HepG2 (cell line): ENCODE results near the gene NLRX1. TPM values are rescaled to one million over a fixed set of nuclear protein-coding genes. Genes with fewer than 3 reads are reported as not detected.

Source experiments
- ATAC-seq: fragments of 200-7000 bp; cut with Tn5 transposase; 3 replicates; pipeline ENCODE4 v1.9.1; 2020; ENCODE audit warnings: mild to moderate bottlenecking, moderate library complexity
- BruUV-seq: library from RNA; stranded (reverse); fragments of 400-500 nt; replicated peaks from 2 replicates; lab custom pipeline; 2021; lab: Mats Ljungman, UMichigan
- CTCF ChIA-PET: fragments of 300-600 bp; formaldehyde crosslinking; extraction: SDS; loops from one replicate; lab custom pipeline; 2021; ENCODE audit warnings: low total read pairs, inconsistent platforms, low intra/inter-chr PET ratio; lab: Yijun Ruan, JAX
- POLR2A ChIA-PET: fragments of 350-600 bp; sonication (Branson Sonifier 250); formaldehyde crosslinking; loops from one replicate; lab custom pipeline; 2020; ENCODE audit warnings: antibody characterized with exemption, inconsistent platforms; lab: Yijun Ruan, JAX
- DNase-seq: peaks from one replicate; pipeline ENCODE4 v3.0.0-alpha.2; 2015; ENCODE audit warnings: low spot score
- FAIRE-seq: peaks from 3 replicates; lab custom pipeline; 2011; peaks lifted over from hg19 to GRCh38; lab: Jason Lieb, UNC
- H2AFZ ChIP-seq: one replicate; pipeline ENCODE4 v1.6.1; 2011; ENCODE audit warnings: low read length, inconsistent platforms
- H3K27ac ChIP-seq: fragments of 300-600 bp; 3 replicates; pipeline ENCODE4 v1.8.0; 2011; ENCODE audit warnings: mixed run types, mild to moderate bottlenecking, mixed read lengths, low read length, inconsistent platforms; ENCODE audit not compliant: insufficient read depth; ENCODE audit errors: extremely low read length
- H3K27me3 ChIP-seq, 2 experiments: fragments of 200-600 bp in 1 of 2; 2 replicates in 1 of 2; 3 replicates in 1 of 2; pipeline versions ENCODE4 v1.6.0 to v1.8.0; 2011; ENCODE audit warnings: low read length in 2 of 2, mild to moderate bottlenecking in 2 of 2, moderate library complexity in 2 of 2, inconsistent platforms in 1 of 2; ENCODE audit not compliant: insufficient read depth in 2 of 2, control insufficient read depth in 1 of 2
- H3K36me3 ChIP-seq, 2 experiments: fragments of 200-600 bp in 1 of 2; replicated peaks in 1 of 2; 2 replicates in 1 of 2; 3 replicates in 1 of 2; pipeline versions ENCODE4 v1.5.1 to v1.8.0; 2011; ENCODE audit warnings: low read length in 2 of 2, inconsistent platforms in 1 of 2; ENCODE audit not compliant: insufficient read depth in 2 of 2, control insufficient read depth in 1 of 2
- H3K4me1 ChIP-seq: 2 replicates; pipeline ENCODE4 v1.5.1; 2012; ENCODE audit warnings: low read length, inconsistent platforms; ENCODE audit not compliant: insufficient read depth
- H3K4me2 ChIP-seq: 2 replicates; pipeline ENCODE4 v1.6.0; 2011; ENCODE audit warnings: low read depth, low read length, inconsistent platforms
- H3K4me3 ChIP-seq, 3 experiments: fragments of 200-600 bp in 1 of 3; sonication (generic), shearing (Covaris generic) in 1 of 3; replicated peaks in 1 of 3; 2 replicates each; pipeline ENCODE4 v1.5.1; 2011 to 2016; ENCODE audit warnings: low read length in 3 of 3, inconsistent platforms in 2 of 3, low read depth in 2 of 3, mild to moderate bottlenecking in 2 of 3, control low read depth in 1 of 3, mixed read lengths in 1 of 3; ENCODE audit not compliant: insufficient read depth in 1 of 3
- H3K79me2 ChIP-seq: one replicate; pipeline ENCODE4 v1.6.1; 2011; ENCODE audit warnings: low read length, inconsistent platforms; ENCODE audit not compliant: insufficient read depth
- H3K9ac ChIP-seq: 2 replicates; pipeline ENCODE4 v1.6.0; 2011; ENCODE audit warnings: mild to moderate bottlenecking, low read depth, low read length, inconsistent platforms; ENCODE audit not compliant: insufficient read depth
- H3K9me3 ChIP-seq: 2 replicates; pipeline ENCODE4 v1.5.1; 2012; ENCODE audit warnings: mild to moderate bottlenecking, low read length
- H4K20me1 ChIP-seq: 2 replicates; pipeline ENCODE4 v1.6.0; 2011; ENCODE audit warnings: inconsistent platforms, mild to moderate bottlenecking, low read length, moderate library complexity; ENCODE audit not compliant: insufficient read depth
- CREM ChIP-seq, 2 experiments: sonication (generic) in 1 of 2; formaldehyde crosslinking in 1 of 2; IDR thresholded peaks; 2 replicates each; pipeline versions ENCODE4 v1.4.0 to v1.6.1; 2016 to 2020; ENCODE audit warnings: antibody characterized with exemption in 1 of 2, mild to moderate bottlenecking in 1 of 2, missing genetic modification reagents in 1 of 2
- GATAD1 ChIP-seq: IDR thresholded peaks from 2 replicates; pipeline ENCODE4 v1.6.1; 2016; ENCODE audit warnings: missing genetic modification reagents, missing compliant biosample characterization
- KDM5A ChIP-seq: fragments of 200-600 bp; sonication (generic); IDR thresholded peaks from 2 replicates; pipeline ENCODE4 v1.7.0; 2018; ENCODE audit warnings: antibody characterized with exemption, mild to moderate bottlenecking, low read length, borderline replicate concordance
- NFYC ChIP-seq: IDR thresholded peaks from 2 replicates; pipeline ENCODE4 v1.6.1; 2016; ENCODE audit warnings: missing genetic modification reagents, missing compliant biosample characterization
- PCBP1 ChIP-seq: fragments of 200-400 bp; formaldehyde crosslinking; IDR thresholded peaks from 2 replicates; pipeline ENCODE4 v1.6.1; 2017; ENCODE audit warnings: mild to moderate bottlenecking, low read depth, low read length, borderline replicate concordance
- POLR2G ChIP-seq: fragments of 200-400 bp; formaldehyde crosslinking; IDR thresholded peaks from 2 replicates; pipeline ENCODE4 v1.6.1; 2018; ENCODE audit warnings: mild to moderate bottlenecking, low read depth, low read length, moderate library complexity
- STAT5B ChIP-seq: sonication (generic); formaldehyde crosslinking; IDR thresholded peaks from 2 replicates; pipeline ENCODE4 v1.4.0; 2020; ENCODE audit warnings: missing genetic modification reagents
- SYNCRIP ChIP-seq: fragments of 200-400 bp; formaldehyde crosslinking; IDR thresholded peaks from 2 replicates; pipeline ENCODE4 v1.6.1; 2018; ENCODE audit warnings: mild to moderate bottlenecking, low read depth, low read length; ENCODE audit not compliant: insufficient read depth
- ZNF136 ChIP-seq: sonication (generic); formaldehyde crosslinking; IDR thresholded peaks from 2 replicates; pipeline ENCODE4 v1.8.1; 2022; ENCODE audit warnings: low read depth, mild to moderate bottlenecking, moderate library complexity, missing genetic modification reagents
- ZNF180 ChIP-seq: sonication (generic); formaldehyde crosslinking; IDR thresholded peaks from 2 replicates; pipeline ENCODE4 v1.4.0; 2020; ENCODE audit warnings: low read depth, missing genetic modification reagents, borderline replicate concordance
- ZNF619 ChIP-seq: sonication (generic); formaldehyde crosslinking; IDR thresholded peaks from 2 replicates; pipeline ENCODE4 v1.4.0; 2020; ENCODE audit warnings: mild to moderate bottlenecking, missing genetic modification reagents
- ZNF775 ChIP-seq: sonication (generic); formaldehyde crosslinking; IDR thresholded peaks from 2 replicates; pipeline ENCODE4 v1.4.0; 2020; ENCODE audit warnings: missing genetic modification reagents, mild to moderate bottlenecking, moderate library complexity, borderline replicate concordance
- WGBS: methylation state at CpG from one replicate; pipeline ENCODE4 v1.1.6; 2017; ENCODE audit warnings: low lambda C conversion rate; 5-methylcytosine and 5-hydroxymethylcytosine counted together
- in situ Hi-C: cut with HindIII; loops from 2 replicates; pipeline ENCODE4 v1.10.0; 2017; ENCODE audit warnings: low pct_unique_long_range_greater_than_20kb; ENCODE audit not compliant: extremely low pct_ligation_motif_present
- intact Hi-C: fragments of 100-400 bp; cut with micrococcal nuclease; formaldehyde crosslinking; loops from one replicate; pipeline ENCODE4 v1.10.0; 2022; ENCODE audit not compliant: unreplicated experiment
- polyA plus RNA-seq, 8 experiments: library from polyadenylated mRNA; depleted of rRNA in 3 of 8; stranded (reverse) in 7 of 8; unstranded in 1 of 8; fragments of >200 nt; fragmentation: Illumina TruSeq in 4 of 8; extraction: Trizol in 4 of 8; gene quantifications; 2 replicates each; pipeline versions ENCODE4 v1.2.1 to v1.2.3, GENCODE V29; 2011 to 2016; ENCODE audit warnings: low read depth in 4 of 8, missing spikeins in 1 of 8, mixed read lengths in 1 of 8; ENCODE audit not compliant: insufficient read depth in 1 of 8
- total RNA-seq, 5 experiments: library from RNA; depleted of rRNA; stranded (reverse); fragments of >200 nt; fragmentation: Illumina TruSeq; extraction: Trizol; gene quantifications; 2 replicates each; pipeline ENCODE4 v1.2.3, GENCODE V29; 2016; ENCODE audit warnings: low read depth in 1 of 5
- TF ChIP-seq, protein P1 (sequence below): sonication (generic); formaldehyde crosslinking; IDR thresholded peaks from 2 replicates; pipeline ENCODE4 v1.4.0; 2020; ENCODE audit warnings: missing genetic modification reagents
- TF ChIP-seq, protein P2 (sequence below): sonication (generic); formaldehyde crosslinking; IDR thresholded peaks from 2 replicates; pipeline ENCODE4 v1.8.1; 2023; ENCODE audit warnings: mild to moderate bottlenecking, inconsistent platforms, moderate library complexity, missing genetic modification reagents, borderline replicate concordance

The NLRX1 gene
- total and polyA plus RNA-seq, 2 of the 13 experiments (the other 11 are each of a cell fraction or from before 2014, with no cell fraction given): 8.7 to 11.0 TPM

DNA sequence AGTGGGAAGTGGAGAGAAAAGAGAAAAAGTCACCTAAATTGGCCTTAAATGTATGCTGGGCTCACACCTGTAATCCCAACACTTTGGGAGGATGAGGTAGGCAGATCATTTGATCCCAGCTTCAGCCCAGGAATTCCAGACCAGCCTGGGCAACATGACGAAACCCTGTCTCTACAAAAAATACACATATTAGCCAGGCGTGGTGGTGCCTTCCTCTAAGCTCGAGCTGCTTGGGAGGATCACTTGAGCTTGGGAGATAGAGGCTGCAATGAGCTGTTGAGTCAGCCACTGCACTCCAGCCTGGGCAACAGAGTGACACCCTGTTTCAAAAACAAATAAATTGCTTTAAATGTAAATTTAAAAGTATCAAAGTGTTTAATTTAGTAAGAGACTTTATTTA is 41.5 kb downstream of the NLRX1 start:
- ATAC-seq (no peak), FAIRE-seq (no peak), DNase-seq (no peak)
- Histone ChIP-seq H4K20me1 (no peaks in the 10 kb centered on the region), H3K4me1 (peaks cover 29% of the 10 kb centered on the region), H3K36me3 (no peaks in the 10 kb centered on the region), H3K4me2 (no peak overlapping the region), H2AFZ (no peak overlapping the region), H3K9me3 (no peaks in the 10 kb centered on the region), H3K27me3 (no peaks in the 10 kb centered on the region; a peak in 1 of 5 replicates), H3K27ac (no peak overlapping the region), H3K79me2 (peaks cover 32% of the 10 kb centered on the region)
- BruUV-seq: no TSS peak
- in situ Hi-C loops (no loop called here), intact Hi-C loops (no loop called here)
- POLR2A ChIA-PET: no interaction called here
- 76% methylated on average over 3 of the region's 3 CpGs for WGBS
- TF ChIP-seq, protein P1, sequence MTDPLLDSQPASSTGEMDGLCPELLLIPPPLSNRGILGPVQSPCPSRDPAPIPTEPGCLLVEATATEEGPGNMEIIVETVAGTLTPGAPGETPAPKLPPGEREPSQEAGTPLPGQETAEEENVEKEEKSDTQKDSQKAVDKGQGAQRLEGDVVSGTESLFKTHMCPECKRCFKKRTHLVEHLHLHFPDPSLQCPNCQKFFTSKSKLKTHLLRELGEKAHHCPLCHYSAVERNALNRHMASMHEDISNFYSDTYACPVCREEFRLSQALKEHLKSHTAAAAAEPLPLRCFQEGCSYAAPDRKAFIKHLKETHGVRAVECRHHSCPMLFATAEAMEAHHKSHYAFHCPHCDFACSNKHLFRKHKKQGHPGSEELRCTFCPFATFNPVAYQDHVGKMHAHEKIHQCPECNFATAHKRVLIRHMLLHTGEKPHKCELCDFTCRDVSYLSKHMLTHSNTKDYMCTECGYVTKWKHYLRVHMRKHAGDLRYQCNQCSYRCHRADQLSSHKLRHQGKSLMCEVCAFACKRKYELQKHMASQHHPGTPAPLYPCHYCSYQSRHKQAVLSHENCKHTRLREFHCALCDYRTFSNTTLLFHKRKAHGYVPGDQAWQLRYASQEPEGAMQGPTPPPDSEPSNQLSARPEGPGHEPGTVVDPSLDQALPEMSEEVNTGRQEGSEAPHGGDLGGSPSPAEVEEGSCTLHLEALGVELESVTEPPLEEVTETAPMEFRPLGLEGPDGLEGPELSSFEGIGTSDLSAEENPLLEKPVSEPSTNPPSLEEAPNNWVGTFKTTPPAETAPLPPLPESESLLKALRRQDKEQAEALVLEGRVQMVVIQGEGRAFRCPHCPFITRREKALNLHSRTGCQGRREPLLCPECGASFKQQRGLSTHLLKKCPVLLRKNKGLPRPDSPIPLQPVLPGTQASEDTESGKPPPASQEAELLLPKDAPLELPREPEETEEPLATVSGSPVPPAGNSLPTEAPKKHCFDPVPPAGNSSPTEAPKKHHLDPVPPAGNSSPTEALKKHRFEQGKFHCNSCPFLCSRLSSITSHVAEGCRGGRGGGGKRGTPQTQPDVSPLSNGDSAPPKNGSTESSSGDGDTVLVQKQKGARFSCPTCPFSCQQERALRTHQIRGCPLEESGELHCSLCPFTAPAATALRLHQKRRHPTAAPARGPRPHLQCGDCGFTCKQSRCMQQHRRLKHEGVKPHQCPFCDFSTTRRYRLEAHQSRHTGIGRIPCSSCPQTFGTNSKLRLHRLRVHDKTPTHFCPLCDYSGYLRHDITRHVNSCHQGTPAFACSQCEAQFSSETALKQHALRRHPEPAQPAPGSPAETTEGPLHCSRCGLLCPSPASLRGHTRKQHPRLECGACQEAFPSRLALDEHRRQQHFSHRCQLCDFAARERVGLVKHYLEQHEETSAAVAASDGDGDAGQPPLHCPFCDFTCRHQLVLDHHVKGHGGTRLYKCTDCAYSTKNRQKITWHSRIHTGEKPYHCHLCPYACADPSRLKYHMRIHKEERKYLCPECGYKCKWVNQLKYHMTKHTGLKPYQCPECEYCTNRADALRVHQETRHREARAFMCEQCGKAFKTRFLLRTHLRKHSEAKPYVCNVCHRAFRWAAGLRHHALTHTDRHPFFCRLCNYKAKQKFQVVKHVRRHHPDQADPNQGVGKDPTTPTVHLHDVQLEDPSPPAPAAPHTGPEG: no peak
- TF ChIP-seq ZNF775 (no peak), SYNCRIP (no peak), PCBP1 (no peak), POLR2G (no peak), ZNF619 (CRISPR knock-in tag) (no peak), GATAD1 (CRISPR knock-in tag) (no peak), CREM (IDR thresholded peaks at IDR 0.05) (no peak), CREM (CRISPR knock-in tag; IDR thresholded peaks at IDR 0.05) (no peak), KDM5A (no peak), ZNF136 (CRISPR knock-in tag) (no peak), NFYC (no peak), STAT5B (no peak), ZNF180 (CRISPR knock-in tag) (no peak)
- TF ChIP-seq, protein P2, sequence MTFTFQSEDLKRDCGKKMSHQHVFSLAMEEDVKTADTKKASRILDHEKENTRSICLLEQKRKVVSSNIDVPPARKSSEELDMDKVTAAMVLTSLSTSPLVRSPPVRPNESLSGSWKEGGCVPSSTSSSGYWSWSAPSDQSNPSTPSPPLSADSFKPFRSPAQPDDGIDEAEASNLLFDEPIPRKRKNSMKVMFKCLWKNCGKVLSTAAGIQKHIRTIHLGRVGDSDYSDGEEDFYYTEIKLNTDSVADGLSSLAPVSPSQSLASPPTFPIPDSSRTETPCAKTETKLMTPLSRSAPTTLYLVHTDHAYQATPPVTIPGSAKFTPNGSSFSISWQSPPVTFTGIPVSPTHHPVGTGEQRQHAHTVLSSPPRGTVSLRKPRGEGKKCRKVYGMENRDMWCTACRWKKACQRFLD (CRISPR knock-in tag): no peak
- TF ChIP-seq, all 625 proteins: peak for 0
- no peak overlapping the region for H3K4me3 ChIP-seq
- H3K9ac ChIP-seq: no peak overlapping the region
- CTCF ChIA-PET: no interaction called here
